ENCODE results near the gene TM7SF3. TPM values are rescaled to one million over a fixed set of nuclear protein-coding genes. Genes with fewer than 3 reads are reported as not detected.

The TM7SF3 gene
- total RNA-seq, 1 donor from 2014 or later: 80.0 TPM

- H3K27me3 Mint-ChIP-seq (ENCODE audit: insufficient read depth, low read depth): no peaks in the 10 kb centered on the region
These were observed 8.7 kb downstream of the TM7SF3 start for GRCh38 chr12:27005495-27005894.

GRCh38 chr12:27003421-27004381, 10.5 kb downstream of the TM7SF3 start:
- H3K27ac Mint-ChIP-seq: no peak overlapping the region
- no peak overlapping the region for H3K4me3 Mint-ChIP-seq
- peaks cover 1% of the 10 kb centered on the region for H3K36me3 Mint-ChIP-seq
- TF ChIP-seq EZH2phosphoT487 (IDR thresholded peaks at IDR 0.05): no peak
- no peak for TF ChIP-seq CTCF (IDR thresholded peaks at IDR 0.05)
- no peak for TF ChIP-seq EZH2 (IDR thresholded peaks at IDR 0.05)
- no peak overlapping the region for H3K27ac ChIP-seq
- H3K9me3 Mint-ChIP-seq: no peaks in the 10 kb centered on the region
- no peak overlapping the region for H3K9ac ChIP-seq
- no peaks in the 10 kb centered on the region for H3K27me3 Mint-ChIP-seq (ENCODE audit: insufficient read depth, low read depth)
- H3K36me3 ChIP-seq: no peaks in the 10 kb centered on the region
- peaks cover 15% of the 10 kb centered on the region for H3K4me1 ChIP-seq
- peak; percentile 29 for DNase-seq (ENCODE audit: low spot score)
- no peaks in the 10 kb centered on the region for H3F3A ChIP-seq (ENCODE audit: low read depth)
- no peak overlapping the region for H2AFZ ChIP-seq (replicated peaks)
- peaks cover 9% of the 10 kb centered on the region for H4K20me1 ChIP-seq (ENCODE audit: low read depth)
- no peaks in the 10 kb centered on the region for H3K27me3 ChIP-seq
- H3K4me3 ChIP-seq: no peak overlapping the region
- H3K9me3 ChIP-seq (ENCODE audit: low read depth): no peaks in the 10 kb centered on the region
- peak overlapping the region; percentile 36 for H3K4me2 ChIP-seq
- peaks cover 66% of the 10 kb centered on the region for H3K79me2 ChIP-seq (ENCODE audit: low read depth)
- peaks cover 8% of the 10 kb centered on the region for H3K4me1 Mint-ChIP-seq

More at GRCh38 chr12:27005495-27005894, 8.7 kb downstream of the TM7SF3 start:
- Mint-ChIP-seq H3K4me3 (no peak overlapping the region), H3K36me3 (peaks cover 1% of the 10 kb centered on the region), H3K4me1 (peaks cover 8% of the 10 kb centered on the region), H3K27ac (no peak overlapping the region), H3K9me3 (no peaks in the 10 kb centered on the region)
- Histone ChIP-seq H3K79me2 (ENCODE audit: low read depth) (peaks cover 82% of the 10 kb centered on the region), H3K9ac (no peak overlapping the region), H3F3A (ENCODE audit: low read depth) (no peaks in the 10 kb centered on the region), H3K27me3 (no peaks in the 10 kb centered on the region), H3K36me3 (no peaks in the 10 kb centered on the region), H3K4me2 (no peak overlapping the region), H3K9me3 (ENCODE audit: low read depth) (no peaks in the 10 kb centered on the region), H2AFZ (replicated peaks) (no peak overlapping the region), H3K4me1 (peaks cover 15% of the 10 kb centered on the region), H3K4me3 (no peak overlapping the region), H4K20me1 (ENCODE audit: low read depth) (peaks cover 13% of the 10 kb centered on the region), H3K27ac (no peak overlapping the region)
- no peak for DNase-seq (ENCODE audit: low spot score)
- TF ChIP-seq EZH2phosphoT487 (IDR thresholded peaks at IDR 0.05) (no peak), EZH2 (IDR thresholded peaks at IDR 0.05) (no peak)

- Histone ChIP-seq H3K9me3 (ENCODE audit: low read depth) (no peaks in the 10 kb centered on the region), H3K27ac (no peak overlapping the region), H3K36me3 (no peaks in the 10 kb centered on the region), H3K27me3 (no peaks in the 10 kb centered on the region), H2AFZ (replicated peaks) (no peak overlapping the region), H3K4me1 (peaks cover 15% of the 10 kb centered on the region), H4K20me1 (ENCODE audit: low read depth) (peaks cover 9% of the 10 kb centered on the region), H3F3A (ENCODE audit: low read depth) (no peaks in the 10 kb centered on the region), H3K79me2 (ENCODE audit: low read depth) (peaks cover 52% of the 10 kb centered on the region), H3K9ac (no peak overlapping the region), H3K4me2 (no peak overlapping the region), H3K4me3 (no peak overlapping the region)
- no peak overlapping the region for H3K4me3 Mint-ChIP-seq
- peaks cover 1% of the 10 kb centered on the region for H3K36me3 Mint-ChIP-seq
- H3K9me3 Mint-ChIP-seq: no peaks in the 10 kb centered on the region
- H3K27me3 Mint-ChIP-seq (ENCODE audit: insufficient read depth, low read depth): no peaks in the 10 kb centered on the region
- H3K4me1 Mint-ChIP-seq: peaks cover 8% of the 10 kb centered on the region
- no peak overlapping the region for H3K27ac Mint-ChIP-seq
- DNase-seq (ENCODE audit: low spot score): no peak
- TF ChIP-seq EZH2 (IDR thresholded peaks at IDR 0.05): no peak
- no peak for TF ChIP-seq EZH2phosphoT487 (IDR thresholded peaks at IDR 0.05)
- TF ChIP-seq CTCF (IDR thresholded peaks at IDR 0.05): no peak
These were observed 12.0 kb downstream of the TM7SF3 start for GRCh38 chr12:27002141-27002540.

GRCh38 chr12:27001663-27002062, 12.5 kb downstream of the TM7SF3 start:
- H3K27ac ChIP-seq: no peak overlapping the region
- no peaks in the 10 kb centered on the region for H3K9me3 ChIP-seq (ENCODE audit: low read depth)
- no peak for DNase-seq (ENCODE audit: low spot score)
- Mint-ChIP-seq H3K4me3 (no peak overlapping the region), H3K4me1 (peaks cover 8% of the 10 kb centered on the region), H3K27me3 (ENCODE audit: insufficient read depth, low read depth) (no peaks in the 10 kb centered on the region), H3K9me3 (no peaks in the 10 kb centered on the region), H3K27ac (no peak overlapping the region), H3K36me3 (peaks cover 1% of the 10 kb centered on the region)
- no peak overlapping the region for H3K4me2 ChIP-seq
- peaks cover 47% of the 10 kb centered on the region for H3K79me2 ChIP-seq (ENCODE audit: low read depth)
- no peaks in the 10 kb centered on the region for H3K36me3 ChIP-seq
- no peaks in the 10 kb centered on the region for H3K27me3 ChIP-seq
- H4K20me1 ChIP-seq (ENCODE audit: low read depth): peaks cover 9% of the 10 kb centered on the region
- H2AFZ ChIP-seq (replicated peaks): no peak overlapping the region
- no peaks in the 10 kb centered on the region for H3F3A ChIP-seq (ENCODE audit: low read depth)
- H3K4me3 ChIP-seq: no peak overlapping the region
- TF ChIP-seq CTCF (IDR thresholded peaks at IDR 0.05) (no peak), EZH2phosphoT487 (IDR thresholded peaks at IDR 0.05) (no peak), EZH2 (IDR thresholded peaks at IDR 0.05) (no peak)
- H3K9ac ChIP-seq: no peak overlapping the region
- peaks cover 15% of the 10 kb centered on the region for H3K4me1 ChIP-seq
